Superior temporal gyrus (tissue), 1 donor: Measurements from ENCODE around the gene RNU4-1.
A peak's percentile ranks its signal among the peaks of the same experiment; 100 is the strongest.
"Not testable (repeated sequence)": the region's sequence is repeated elsewhere in the genome, so short reads cannot be mapped to it uniquely, and the experiment has no call there.

Source experiments
- DNase-seq: peaks from one replicate; pipeline ENCODE4 v3.0.0-alpha.2; 2016; ENCODE audit errors: extremely low spot score

The RNU4-1 gene

DNA sequence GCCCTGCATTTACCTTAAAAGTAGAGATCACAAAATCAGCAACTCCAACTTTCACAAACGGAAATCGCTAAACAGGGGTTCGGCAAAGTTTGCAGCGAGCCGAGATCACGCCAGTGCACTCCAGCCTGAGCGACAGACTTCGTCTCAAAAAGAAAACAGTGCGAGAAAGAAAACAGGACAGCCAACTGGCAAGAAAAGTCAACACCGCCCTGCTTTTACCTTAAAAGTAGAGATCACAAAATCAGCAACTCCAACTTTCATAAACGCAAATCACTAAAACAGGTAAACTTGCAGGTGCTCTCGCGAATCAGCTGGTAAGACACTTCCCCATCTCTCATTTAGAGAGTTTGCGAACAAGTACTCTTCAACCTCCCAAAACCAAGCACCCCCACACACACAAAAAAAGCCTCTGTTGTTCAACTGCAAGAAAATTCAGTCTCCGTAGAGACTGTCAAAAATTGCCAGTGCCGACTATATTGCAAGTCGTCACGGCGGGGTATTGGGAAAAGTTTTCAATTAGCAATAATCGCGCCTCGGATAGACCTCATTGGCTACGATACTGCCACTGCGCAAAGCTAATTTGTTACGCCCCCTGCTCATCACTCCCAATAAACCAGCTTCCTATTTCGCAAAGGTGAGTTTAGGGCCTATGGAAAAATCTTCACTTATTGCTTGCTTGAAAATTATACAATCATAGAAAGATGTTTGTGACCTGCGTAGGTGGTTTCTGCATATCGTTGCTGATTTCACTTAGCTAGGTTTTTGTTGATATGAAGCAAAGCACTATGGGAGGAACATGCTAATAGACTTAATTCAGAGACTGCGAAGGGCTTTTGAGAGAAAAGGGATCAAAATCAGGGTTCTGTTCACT, at the start of gene RNU4-1:
Gene RNU4-1 (minus strand): TSS at position 577 of the 871 bp plus-strand sequence.
- DNase-seq: peak; percentile 95

DNA sequence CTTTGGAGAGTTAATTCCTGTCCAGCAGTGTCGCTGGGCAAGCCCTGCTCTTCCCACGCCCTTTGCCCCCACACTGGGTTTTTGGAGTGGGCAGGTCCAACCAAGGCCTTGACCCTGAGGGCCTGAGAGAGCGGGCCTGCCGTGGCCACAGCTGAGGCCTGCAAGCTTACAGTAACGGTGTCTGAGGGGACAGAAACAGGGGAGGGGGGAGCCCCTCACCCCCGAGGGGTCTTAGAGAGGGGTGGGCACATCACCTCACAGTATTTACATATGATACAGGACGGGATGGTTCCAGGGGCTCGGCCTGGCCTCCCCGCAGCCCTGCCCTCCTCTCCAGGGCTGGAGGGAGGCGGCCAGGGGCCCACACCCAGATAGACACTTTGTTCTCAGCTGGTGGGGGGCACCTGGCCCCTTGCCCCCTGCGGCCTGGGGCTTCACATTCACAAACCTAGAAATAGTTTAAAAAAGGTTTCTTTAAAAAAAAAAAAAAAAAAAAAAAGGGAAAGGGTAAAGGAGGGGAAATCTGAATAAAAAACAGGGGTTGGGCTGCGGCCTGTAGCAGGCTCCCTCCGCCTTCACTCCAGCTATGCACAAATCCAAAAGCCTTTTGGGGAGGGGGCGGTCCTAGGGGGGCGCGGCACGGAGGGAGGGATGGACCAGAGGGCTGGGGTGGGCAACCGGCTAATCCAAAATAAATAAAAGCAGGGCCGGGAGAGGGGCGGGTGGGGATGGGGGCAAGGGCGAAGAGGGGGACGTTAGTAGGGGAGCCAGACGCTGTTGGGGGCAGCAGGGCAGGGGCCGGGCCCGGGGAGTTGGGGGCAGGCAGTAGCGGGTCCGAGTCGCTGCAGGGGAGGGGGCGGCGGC, 49.4 kb upstream of the RNU4-1 start:
- DNase-seq: no peak

DNA sequence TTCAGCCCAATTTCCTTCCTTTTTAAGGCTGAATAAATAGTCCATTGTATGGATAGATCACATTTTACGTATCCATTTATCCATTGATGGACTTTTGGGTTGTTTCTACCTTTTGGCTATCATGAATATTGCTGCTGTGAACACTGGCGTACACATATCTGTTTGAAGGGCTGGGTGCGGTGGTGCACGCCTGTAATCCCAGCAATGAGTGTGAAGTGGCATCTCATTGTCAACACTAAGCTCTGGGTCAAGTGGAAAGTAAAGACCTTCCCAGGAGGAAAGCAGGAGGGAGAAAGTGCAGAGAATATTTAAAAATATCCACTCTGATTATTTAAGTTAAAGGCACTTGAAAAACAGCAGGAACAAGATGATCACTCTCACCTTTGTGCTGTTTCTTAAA, 46.2 kb upstream of the RNU4-1 start:
- no peak for DNase-seq

DNA sequence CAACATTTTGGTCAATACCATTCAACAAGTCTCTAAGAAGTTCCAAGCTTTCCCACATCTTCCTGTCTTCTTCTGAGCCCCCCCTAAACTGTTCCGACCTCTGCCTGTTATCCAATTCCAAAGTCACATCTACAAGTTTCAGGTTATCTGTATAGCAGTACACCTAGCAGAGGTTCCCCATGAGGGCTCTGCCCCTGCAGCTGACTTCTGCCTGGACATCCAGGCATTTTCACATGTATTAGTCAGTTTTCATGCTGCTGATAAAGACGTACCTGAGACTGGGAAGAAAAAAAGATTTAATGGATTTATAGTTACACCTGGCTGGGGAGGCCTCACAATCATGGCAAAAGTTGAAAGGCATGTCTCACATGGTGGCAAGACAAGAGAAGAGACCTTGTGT, 44.7 kb upstream of the RNU4-1 start:
- DNase-seq: no peak

DNA sequence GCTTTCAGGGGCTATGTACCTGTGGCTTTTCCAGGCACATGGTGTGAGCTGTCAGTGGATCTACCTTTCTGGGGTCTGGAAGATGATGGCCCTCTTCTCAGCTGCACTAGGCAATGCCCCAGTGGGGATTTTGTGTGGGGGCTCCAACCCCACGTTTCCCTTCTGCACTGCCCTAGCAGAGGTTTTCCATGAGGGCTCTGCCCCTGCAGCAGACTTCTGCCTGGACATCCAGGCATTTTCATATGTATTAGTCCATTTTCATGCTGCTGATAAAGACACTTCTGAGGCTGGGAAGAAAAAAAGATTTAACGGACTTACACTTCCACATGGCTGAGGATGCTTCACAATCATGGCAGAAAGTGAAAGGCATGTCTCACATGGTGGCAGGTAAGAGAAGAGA, 43.4 kb upstream of the RNU4-1 start:
- not testable (repeated sequence) for DNase-seq

DNA sequence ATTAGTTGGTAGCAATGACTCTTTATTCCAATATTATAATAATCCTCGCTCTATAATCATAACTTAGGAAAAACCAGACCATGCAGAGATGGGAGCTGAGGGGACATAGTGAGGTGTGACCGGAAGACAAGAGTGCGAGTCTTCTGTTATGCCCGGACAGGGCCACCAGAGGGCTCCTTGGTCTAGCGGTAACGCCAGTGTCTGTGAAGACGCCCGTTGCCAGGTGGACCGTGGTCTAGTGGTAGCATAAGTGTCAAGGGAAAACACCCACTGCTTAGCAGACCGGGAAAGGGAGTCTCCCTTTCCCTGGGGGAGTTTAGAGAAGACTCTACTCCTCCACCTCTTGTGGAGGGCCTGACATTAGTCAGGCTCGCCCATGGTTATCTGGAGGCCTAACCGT, 42.4 kb upstream of the RNU4-1 start:
- DNase-seq: peak; percentile 17

- no peak for DNase-seq
Measured at GRCh38 chr12:120332523-120332922, 39.5 kb upstream of the RNU4-1 start.

DNA sequence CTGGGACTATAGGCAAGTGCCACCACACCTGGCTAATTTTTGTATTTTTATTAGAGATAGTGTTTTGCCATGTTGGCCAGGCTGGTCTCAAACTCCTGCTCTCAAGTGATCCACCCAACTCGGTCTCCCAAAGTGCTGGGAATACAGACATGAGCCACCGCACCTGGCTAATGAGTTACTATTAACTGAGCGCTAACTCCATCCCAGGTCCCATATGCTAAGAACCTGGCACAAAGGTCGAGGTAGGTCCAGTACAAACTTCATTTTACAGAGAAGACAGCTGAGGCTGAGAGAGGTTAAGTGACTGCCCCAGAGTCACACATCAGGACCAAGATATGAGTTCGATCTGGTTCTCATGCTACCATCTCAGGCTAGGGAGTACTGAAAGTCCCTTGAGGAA, 39.0 kb upstream of the RNU4-1 start:
- DNase-seq: no peak

DNA sequence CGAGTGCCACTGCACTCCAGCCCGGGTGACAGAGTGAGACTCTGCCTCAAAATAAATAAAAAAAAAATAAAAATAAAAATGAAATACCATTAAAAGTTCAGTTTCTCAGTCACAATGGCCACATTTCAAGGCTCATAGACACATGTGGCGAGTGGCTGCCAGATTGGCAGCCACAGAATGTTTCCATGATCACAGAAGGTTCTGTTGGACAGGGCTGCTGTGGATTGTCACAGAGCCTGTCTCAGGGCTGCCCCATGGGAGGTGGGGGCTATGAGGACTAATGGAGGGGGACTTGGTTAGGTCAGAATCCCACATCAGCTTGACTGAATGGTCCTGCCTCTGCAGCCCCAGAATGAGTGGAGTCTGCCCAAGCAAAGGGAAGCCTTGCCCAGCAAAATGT, 38.4 kb upstream of the RNU4-1 start:
- no peak for DNase-seq

- no peak for DNase-seq
Measured at GRCh38 chr12:120328228-120328627, 35.2 kb upstream of the RNU4-1 start.

DNA sequence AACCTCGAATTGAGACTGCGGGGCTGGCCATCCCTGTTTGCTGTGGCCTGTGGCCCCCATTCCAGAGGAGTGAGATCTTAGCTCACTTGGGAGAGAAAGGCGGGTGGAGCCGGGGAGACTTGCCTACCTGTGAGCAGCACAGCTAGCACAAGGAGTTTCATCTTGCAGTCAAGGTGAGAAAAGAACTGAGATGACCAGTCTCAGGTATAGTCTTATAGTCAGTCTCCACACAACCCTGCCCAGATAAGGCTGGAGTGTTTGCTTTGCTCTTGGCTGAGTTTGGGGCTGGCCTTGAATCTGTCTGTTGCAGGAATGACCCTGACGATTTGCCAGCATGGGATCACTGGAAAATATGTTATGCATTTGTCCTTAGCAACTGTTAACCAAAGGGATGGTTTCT, 34.6 kb upstream of the RNU4-1 start, which contains the start of gene PLA2G1B:
Gene PLA2G1B (minus strand): TSS at position 187 of the 400 bp plus-strand sequence. CDS start 26 bp downstream, at position 161.
- no peak for DNase-seq

- no peak for DNase-seq
Measured at GRCh38 chr12:120324841-120325417, 31.9 kb upstream of the RNU4-1 start.

DNA sequence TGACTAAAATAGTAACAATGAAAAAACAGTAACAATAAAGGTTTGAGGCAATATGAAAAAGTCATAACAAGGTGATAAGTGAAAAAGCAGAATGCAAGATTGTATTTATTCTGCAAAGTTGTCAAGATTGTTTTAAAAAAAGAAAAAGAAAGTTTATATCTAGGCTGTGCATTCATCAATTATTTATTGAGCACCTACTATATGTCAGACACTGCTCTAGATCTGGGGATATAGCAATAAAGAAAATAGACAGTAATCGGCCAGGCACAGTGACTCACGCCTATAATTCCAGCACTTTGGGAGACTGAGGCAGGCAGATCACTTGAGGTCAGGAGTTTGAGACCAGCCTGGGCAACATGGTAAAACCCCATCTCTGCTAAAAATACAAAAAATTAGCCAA, 30.7 kb upstream of the RNU4-1 start:
- DNase-seq: no peak

- DNase-seq: no peak
Measured at GRCh38 chr12:120321382-120322202, 28.6 kb upstream of the RNU4-1 start.

GRCh38 chr12:120317224-120318105, 24.4 kb upstream of the RNU4-1 start:
- DNase-seq: peak; percentile 100

GRCh38 chr12:120316798-120317223, 23.8 kb upstream of the RNU4-1 start:
- peak; percentile 17 for DNase-seq

DNA sequence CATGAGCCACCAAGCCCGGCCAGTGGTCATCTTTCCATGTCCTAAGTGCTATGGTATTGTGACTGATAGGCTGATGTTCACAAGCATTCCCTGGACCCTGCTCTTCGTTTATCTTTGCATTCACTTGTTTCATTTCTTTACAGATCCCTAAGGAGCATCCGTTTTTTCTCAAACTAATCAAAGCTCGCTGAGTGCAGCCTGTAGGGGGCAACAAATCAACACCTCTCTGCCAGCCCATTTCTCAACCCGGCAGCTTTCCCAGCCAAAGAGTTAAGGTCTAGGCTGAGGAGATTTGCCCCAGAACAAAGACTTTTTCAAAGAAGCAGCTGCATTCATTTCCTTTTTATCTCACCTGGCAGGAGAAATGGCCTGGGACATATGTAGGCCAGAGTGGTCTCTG, 21.2 kb upstream of the RNU4-1 start:
- no peak for DNase-seq

GRCh38 chr12:120301962-120302815, 9.2 kb upstream of the RNU4-1 start, which contains the start of gene SIRT4:
Gene SIRT4, plus strand, starts transcription at chr12:120302321. Its CDS starts 1,241 bp downstream, at chr12:120303562.
- DNase-seq: peak; percentile 99

DNA sequence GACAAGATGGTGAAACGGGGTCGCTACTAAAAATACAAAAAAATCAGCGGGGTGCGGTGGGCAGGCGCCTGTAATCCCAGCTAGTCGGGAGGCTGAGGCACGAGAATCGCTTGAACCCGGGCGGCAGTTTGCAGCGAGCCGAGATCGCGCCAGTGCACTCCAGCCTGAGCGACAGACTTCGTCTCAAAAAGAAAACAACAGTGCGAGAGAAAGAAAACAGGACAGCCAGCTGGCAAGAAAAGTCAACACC, 701 bp downstream of the RNU4-1 start:
- no peak for DNase-seq
